GM10248 (cell line): ENCODE results near the gene PARVA.

ENCODE experiments used
- CTCF ChIA-PET: fragments of 300-600 bp; sonication (Branson Sonifier 250); formaldehyde crosslinking; extraction: SDS; loops from one replicate; lab custom pipeline; 2021; ENCODE audit warnings: antibody characterized with exemption; lab: Yijun Ruan, JAX
- POLR2A ChIA-PET: fragments of 350-650 bp; sonication (Branson Sonifier 250); formaldehyde crosslinking; extraction: SDS; loops from one replicate; lab custom pipeline; 2020; ENCODE audit warnings: antibody characterized with exemption; lab: Yijun Ruan, JAX
- DNase-seq: peaks from one replicate; pipeline ENCODE4 v3.0.0; 2012; ENCODE audit errors: extremely low spot score
- CTCF ChIP-seq: IDR thresholded peaks from 2 replicates; pipeline ENCODE4 v1.5.1; 2012; ENCODE audit warnings: mild to moderate bottlenecking, low read depth; ENCODE audit errors: extremely low read depth, missing control alignments, control extremely low read depth

Gene PARVA

GRCh38 chr11:12473381-12473780 lies 96.0 kb downstream of the PARVA start:
- no peak for DNase-seq
- CTCF ChIA-PET, result interaction anchor here (1.4 to 2.8 kb wide), 2 partner anchors 11 to 14 kb away, joined by 3 to 9 read pairs; no protein-coding TSS in a partner anchor
- POLR2A ChIA-PET, result no interaction called here
- no peak for TF ChIP-seq CTCF

DNA sequence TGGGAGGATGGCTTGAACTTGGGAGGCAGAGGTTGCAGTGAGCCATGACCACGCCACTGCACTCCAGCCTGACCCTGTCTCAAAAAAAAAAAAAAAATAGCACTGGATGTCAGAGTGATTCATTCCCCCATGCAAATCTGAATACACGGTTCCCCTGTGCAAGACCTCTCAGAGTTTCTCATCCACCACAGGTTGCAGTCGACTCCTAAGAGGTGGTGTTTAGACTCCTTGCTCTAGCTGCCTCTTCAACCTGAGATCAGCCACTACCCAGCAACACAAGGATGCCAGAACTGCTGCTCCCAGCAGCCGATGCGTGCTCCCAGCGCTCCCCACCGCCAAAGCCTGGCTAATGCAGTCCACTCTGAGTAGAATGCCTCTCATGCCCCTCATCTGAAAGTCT lies 97.5 kb downstream of the PARVA start:
- no peak for TF ChIP-seq CTCF
- DNase-seq, result no peak
- ChIA-PET CTCF (interaction anchor here (1.3 kb wide), 1 partner anchor 12 kb away, joined by 5 read pairs; no protein-coding TSS in a partner anchor), POLR2A (no interaction called here)

DNA sequence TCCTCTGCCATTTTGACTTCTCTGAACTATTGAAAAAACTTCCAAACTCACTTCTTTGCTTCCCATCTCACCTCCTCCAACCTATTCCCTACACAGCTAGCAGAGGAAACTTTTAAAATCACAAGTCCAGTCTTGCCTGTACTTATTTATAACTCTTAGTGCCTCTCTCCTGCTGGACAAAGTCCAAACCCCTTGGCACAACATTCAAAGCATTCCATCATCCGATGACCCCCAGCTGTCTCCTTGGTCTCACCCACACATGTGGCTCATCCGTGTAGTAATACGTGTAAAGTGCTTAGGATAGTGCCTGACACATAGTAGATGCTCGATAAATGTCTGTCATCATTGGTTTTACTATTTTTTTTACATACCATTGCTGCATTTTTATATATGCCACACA lies 101.4 kb downstream of the PARVA start:
- TF ChIP-seq CTCF, result no peak
- ChIA-PET CTCF (interaction anchor here (0.7 to 1.1 kb wide), 2 partner anchors 19 to 26 kb away, joined by 3 read pairs; no protein-coding TSS in a partner anchor), POLR2A (no interaction called here)
- DNase-seq, result no peak

DNA sequence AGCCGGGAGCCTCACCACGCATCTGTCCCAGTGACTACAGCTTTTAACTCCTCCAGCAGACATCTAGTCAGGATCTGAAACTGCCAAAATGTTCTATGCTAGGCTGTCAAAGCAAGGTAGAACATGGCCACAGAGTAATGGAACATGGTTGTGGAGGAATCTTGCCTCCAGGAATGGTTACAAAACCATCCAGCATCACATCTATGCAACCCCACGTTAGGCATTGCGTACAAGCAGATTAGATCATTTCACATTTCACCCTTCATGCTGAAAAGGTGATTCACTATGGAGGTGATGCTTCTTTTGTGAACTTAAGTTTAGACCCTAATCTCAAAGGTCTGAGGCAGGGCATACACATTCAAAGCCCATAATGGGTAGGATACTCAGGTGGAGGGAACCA lies 103.0 kb downstream of the PARVA start:
- DNase-seq, result no peak
- TF ChIP-seq CTCF, result no peak
- ChIA-PET POLR2A (no interaction called here), CTCF (no interaction called here)

GRCh38 chr11:12482839-12483238 lies 105.5 kb downstream of the PARVA start:
- ChIA-PET CTCF (interaction anchor here (1.3 kb wide), 1 partner anchor 11 kb away, joined by 4 read pairs; no protein-coding TSS in a partner anchor), POLR2A (no interaction called here)
- no peak for DNase-seq
- no peak for TF ChIP-seq CTCF

DNA sequence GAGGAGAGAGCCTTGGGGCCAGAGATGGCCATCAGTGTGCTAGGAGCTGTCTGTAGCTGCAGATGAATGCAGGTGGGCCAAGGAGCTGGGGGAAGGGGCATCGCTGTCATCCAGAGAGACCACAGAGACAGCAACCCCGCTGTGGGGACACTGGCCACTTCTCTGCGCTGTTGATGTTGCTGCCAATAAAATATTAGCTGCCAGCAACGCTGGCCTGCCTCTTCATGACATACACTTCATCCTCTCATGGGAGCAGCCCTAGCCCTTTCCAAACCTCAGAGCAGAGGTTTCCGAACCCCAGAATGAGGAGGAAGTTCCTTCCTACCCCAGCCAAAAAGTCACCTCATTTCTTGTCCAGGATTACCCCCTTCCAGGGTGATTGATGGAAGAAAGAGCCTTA lies 106.2 kb downstream of the PARVA start:
- DNase-seq, result no peak
- TF ChIP-seq CTCF, result no peak
- ChIA-PET CTCF (interaction anchor here (0.8 to 1.3 kb wide), 2 partner anchors 11 to 13 kb away, joined by 3 to 4 read pairs; no protein-coding TSS in a partner anchor), POLR2A (no interaction called here)
